HL-60 (cell line): ENCODE measurements around the gene GNAI2.

Source experiments
- TF ChIP-seq, protein P1 (sequence below): IDR thresholded peaks from one replicate; pipeline ENCODE4 v1.5.1; 2011; ENCODE audit warnings: low read length, control low read depth, inconsistent platforms; ENCODE audit not compliant: insufficient read depth
- TF ChIP-seq, protein P2 (sequence below): IDR thresholded peaks from 2 replicates; pipeline ENCODE4 v1.6.1; 2012; ENCODE audit warnings: low read depth; ENCODE audit not compliant: insufficient replicate concordance

- TF ChIP-seq, protein P1, sequence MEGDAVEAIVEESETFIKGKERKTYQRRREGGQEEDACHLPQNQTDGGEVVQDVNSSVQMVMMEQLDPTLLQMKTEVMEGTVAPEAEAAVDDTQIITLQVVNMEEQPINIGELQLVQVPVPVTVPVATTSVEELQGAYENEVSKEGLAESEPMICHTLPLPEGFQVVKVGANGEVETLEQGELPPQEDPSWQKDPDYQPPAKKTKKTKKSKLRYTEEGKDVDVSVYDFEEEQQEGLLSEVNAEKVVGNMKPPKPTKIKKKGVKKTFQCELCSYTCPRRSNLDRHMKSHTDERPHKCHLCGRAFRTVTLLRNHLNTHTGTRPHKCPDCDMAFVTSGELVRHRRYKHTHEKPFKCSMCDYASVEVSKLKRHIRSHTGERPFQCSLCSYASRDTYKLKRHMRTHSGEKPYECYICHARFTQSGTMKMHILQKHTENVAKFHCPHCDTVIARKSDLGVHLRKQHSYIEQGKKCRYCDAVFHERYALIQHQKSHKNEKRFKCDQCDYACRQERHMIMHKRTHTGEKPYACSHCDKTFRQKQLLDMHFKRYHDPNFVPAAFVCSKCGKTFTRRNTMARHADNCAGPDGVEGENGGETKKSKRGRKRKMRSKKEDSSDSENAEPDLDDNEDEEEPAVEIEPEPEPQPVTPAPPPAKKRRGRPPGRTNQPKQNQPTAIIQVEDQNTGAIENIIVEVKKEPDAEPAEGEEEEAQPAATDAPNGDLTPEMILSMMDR: no peak
- TF ChIP-seq, protein P2, sequence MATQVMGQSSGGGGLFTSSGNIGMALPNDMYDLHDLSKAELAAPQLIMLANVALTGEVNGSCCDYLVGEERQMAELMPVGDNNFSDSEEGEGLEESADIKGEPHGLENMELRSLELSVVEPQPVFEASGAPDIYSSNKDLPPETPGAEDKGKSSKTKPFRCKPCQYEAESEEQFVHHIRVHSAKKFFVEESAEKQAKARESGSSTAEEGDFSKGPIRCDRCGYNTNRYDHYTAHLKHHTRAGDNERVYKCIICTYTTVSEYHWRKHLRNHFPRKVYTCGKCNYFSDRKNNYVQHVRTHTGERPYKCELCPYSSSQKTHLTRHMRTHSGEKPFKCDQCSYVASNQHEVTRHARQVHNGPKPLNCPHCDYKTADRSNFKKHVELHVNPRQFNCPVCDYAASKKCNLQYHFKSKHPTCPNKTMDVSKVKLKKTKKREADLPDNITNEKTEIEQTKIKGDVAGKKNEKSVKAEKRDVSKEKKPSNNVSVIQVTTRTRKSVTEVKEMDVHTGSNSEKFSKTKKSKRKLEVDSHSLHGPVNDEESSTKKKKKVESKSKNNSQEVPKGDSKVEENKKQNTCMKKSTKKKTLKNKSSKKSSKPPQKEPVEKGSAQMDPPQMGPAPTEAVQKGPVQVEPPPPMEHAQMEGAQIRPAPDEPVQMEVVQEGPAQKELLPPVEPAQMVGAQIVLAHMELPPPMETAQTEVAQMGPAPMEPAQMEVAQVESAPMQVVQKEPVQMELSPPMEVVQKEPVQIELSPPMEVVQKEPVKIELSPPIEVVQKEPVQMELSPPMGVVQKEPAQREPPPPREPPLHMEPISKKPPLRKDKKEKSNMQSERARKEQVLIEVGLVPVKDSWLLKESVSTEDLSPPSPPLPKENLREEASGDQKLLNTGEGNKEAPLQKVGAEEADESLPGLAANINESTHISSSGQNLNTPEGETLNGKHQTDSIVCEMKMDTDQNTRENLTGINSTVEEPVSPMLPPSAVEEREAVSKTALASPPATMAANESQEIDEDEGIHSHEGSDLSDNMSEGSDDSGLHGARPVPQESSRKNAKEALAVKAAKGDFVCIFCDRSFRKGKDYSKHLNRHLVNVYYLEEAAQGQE: no peak
These were observed 7.0 kb downstream of the GNAI2 start for GRCh38 chr3:50242851-50243542.
